ENCODE measurements around the gene LRBA.

- TF ChIP-seq, protein P1, sequence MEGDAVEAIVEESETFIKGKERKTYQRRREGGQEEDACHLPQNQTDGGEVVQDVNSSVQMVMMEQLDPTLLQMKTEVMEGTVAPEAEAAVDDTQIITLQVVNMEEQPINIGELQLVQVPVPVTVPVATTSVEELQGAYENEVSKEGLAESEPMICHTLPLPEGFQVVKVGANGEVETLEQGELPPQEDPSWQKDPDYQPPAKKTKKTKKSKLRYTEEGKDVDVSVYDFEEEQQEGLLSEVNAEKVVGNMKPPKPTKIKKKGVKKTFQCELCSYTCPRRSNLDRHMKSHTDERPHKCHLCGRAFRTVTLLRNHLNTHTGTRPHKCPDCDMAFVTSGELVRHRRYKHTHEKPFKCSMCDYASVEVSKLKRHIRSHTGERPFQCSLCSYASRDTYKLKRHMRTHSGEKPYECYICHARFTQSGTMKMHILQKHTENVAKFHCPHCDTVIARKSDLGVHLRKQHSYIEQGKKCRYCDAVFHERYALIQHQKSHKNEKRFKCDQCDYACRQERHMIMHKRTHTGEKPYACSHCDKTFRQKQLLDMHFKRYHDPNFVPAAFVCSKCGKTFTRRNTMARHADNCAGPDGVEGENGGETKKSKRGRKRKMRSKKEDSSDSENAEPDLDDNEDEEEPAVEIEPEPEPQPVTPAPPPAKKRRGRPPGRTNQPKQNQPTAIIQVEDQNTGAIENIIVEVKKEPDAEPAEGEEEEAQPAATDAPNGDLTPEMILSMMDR (IDR thresholded peaks at IDR 0.05; ENCODE audit: low read length): no peak
- TF ChIP-seq EZH2 (IDR thresholded peaks at IDR 0.05; ENCODE audit: borderline replicate concordance, low read length): no peak
These were observed 532.5 kb downstream of the LRBA start for GRCh38 chr4:150482581-150482980.

Data from OCI-LY1 (cell line).